Measurements from ENCODE around the gene TIGD1.

The TIGD1 gene

DNA sequence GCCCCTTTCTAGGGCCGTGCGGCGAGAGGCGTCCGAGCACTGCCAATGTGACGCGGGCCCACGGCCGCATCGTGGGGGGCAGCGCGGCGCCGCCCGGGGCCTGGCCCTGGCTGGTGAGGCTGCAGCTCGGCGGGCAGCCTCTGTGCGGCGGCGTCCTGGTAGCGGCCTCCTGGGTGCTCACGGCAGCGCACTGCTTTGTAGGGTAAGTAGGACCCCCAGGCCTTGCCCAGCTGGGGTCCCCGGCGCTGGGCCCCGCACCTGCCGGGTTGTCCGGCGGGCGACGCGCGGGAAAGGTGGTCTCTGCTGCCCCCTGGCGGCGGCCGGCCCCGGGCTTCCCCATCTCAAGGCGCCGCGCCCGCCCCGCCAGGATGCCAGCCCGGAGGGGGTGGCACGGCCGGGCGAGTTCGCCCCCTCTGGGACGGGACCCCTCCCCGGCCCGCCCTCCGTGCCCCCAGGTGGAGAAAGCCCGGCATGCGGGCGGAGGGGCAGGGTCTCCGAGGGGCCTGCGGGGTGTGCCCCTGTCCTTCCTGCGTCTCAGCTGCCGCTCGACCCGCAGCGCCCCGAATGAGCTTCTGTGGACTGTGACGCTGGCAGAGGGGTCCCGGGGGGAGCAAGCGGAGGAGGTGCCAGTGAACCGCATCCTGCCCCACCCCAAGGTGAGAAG is 28.3 kb downstream of the TIGD1 start:
- peak; percentile 15 to 26 for DNase-seq

- DNase-seq = no peak
Measured at GRCh38 chr2:232521098-232521497, 29.3 kb downstream of the TIGD1 start.

DNA sequence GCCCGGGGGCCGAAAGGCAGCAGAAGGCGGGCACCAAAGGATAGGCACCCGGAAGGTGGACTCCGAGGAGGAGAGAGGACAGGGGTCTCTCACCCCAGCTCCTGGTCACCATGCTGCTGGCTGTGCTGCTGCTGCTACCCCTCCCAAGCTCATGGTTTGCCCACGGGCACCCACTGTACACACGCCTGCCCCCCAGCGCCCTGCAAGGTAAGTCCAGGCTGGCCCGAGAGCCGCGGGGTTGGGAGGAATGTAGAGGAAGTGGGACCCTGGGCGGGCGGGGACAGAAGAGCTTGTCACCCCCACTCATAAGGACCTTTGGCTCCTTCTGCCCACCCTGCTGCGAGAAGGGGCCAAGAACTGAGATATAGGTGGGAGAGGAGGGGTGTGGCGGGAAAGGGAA is 29.9 kb downstream of the TIGD1 start:
- DNase-seq = no peak

GRCh38 chr2:232519581-232520438 is 30.5 kb downstream of the TIGD1 start, which contains the start of gene PRSS56:
Gene PRSS56 (plus strand): TSS chr2:232520388. CDS start chr2:232520599, 211 bp downstream.
- DNase-seq = no peak

- no peak for DNase-seq
Measured at GRCh38 chr2:232518844-232519243, 31.5 kb downstream of the TIGD1 start.

- DNase-seq = no peak
Measured at GRCh38 chr2:232516551-232516950, 33.8 kb downstream of the TIGD1 start.

DNA sequence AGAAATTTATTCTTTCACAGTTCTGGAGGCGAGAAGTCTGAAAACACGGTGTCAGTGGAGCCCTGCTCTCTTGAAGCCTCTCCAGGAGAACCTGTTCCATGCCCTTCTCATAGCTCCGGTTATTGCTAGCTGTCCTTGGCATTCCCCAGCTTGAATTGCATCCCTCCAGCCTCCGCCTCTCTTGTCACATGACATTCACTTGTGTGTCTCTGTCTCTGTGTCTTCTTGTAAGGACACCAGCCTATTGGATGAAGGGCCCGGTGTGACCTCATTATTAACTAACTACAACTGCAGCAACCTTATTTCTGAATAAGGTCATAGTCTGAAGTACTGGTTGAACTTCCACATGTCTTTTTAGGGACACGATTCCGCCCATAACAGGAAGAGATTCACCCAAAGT is 34.7 kb downstream of the TIGD1 start:
- DNase-seq = no peak

GRCh38 chr2:232513353-232513752 is 37.0 kb downstream of the TIGD1 start:
- no peak for DNase-seq

- DNase-seq = peak in 1 of 2 experiments; percentile 16
Measured at GRCh38 chr2:232512602-232513001, 37.8 kb downstream of the TIGD1 start.

- peak in 1 of 2 experiments; percentile 18 for DNase-seq
Measured at GRCh38 chr2:232511336-232511890, 38.9 kb downstream of the TIGD1 start.

GRCh38 chr2:232508251-232508650 is 42.1 kb downstream of the TIGD1 start:
- no peak for DNase-seq

GRCh38 chr2:232506709-232507108 is 43.6 kb downstream of the TIGD1 start:
- DNase-seq = no peak

DNA sequence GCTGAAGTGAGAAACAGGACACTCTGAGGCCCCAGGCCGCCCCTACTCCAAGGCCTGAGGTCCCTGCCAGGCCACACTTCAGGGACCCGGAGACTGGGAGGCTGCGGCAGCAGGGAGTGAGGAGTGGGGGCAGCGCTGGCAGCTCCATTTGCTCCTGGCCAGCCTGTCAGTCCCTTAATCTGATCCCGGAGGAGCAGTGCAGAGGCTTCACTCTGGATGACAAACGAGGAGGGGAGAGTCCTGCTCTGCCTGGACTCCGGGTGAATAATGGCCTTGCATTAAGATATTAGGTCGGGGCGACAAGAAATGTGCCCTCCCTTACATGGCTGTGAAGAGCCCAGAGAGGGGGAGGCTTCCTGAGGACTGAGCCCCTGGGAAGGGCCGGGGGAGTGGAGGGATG is 44.5 kb downstream of the TIGD1 start:
- DNase-seq = no peak

DNA sequence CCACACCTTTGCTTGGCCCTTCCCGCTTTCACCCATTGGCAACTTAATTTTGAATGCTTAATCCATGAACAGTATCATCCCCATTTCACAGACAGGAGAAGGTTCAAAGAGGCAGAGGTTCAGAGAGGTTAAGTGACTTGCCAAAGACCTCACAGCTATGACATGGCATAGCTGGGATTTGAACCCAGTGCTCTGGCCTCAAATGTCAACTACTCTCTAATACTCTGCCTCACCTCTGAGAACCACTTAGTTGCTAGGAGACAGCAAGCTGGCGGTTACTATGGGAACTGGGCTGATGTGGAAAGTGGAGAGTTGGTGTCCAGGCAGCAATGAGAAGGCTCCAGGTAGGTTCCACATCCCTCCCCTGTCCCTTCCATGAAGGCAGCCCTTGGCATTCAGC is 45.9 kb downstream of the TIGD1 start:
- no peak for DNase-seq

DNA sequence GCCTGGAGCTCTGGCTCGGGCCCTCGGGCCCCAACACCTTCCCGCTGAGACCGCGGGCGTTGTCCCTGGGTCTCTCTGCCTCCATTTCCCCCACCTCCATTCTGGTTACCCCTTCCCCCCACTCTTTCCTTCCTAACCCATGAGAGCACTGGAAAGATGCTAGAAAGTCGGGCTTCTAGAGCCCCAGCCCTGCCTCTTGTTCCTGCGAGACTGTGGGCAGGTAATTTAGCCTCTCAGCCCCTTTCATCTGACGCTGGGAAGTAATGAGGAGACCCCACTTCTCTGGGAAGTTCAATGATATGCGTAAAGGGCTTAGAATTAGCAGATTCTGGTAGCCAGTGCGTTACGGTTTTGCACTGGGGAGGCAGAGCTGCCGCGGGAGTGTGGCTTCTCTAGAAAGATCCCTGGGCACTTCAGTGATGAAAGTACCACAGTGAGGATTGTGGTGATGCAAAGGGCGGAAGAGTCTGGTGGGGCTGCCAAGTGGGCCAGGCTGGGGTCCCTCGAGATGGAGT is 46.5 kb downstream of the TIGD1 start:
- DNase-seq = no peak

DNA sequence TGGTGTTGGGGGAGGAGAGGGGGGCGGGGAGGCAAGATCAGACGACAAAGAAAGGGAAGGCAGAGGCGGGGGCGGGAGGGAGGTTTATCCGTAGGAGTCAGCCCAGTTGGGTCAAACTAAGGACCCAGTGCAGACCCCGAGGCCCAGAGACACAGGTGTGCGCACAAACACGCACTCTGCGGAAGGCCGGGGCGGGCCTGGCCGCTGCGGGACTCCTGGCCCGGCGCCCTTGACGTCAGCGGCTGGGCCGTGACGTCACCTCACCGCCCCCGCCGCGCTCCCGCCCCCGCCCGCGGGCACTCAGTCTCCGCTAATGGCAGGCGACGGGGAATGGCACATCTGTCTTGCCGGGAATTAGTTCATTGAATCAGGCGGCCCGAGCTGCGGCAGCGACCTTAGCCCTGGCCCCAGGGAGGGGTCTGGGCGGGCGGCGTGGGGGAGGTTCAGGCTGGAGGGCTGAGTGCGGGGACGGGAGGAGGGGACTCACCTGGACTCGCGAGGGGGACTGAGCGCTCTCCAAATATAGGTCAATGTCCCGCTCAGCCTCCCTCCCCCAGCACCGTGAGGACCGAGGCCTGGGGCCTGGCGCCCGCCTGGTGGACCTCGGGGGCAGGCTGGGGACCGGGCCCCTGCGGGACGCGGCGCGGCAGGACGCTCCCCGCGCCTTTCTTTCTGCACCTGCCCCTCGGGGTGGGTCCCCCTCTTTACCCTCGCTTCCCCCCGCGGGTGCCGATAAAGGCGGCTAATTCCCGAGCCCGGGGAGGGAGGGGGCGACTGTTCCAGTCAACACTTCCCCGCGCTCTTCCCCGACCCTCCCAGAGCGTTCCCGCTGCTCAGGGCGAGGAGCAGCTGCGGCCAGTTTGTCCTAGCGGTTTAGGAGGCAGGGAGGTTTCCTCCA is 47.2 kb downstream of the TIGD1 start:
- peak in 1 of 2 experiments; percentile 53 for DNase-seq

GRCh38 chr2:232502511-232502910 is 47.8 kb downstream of the TIGD1 start:
- no peak for DNase-seq

DNA sequence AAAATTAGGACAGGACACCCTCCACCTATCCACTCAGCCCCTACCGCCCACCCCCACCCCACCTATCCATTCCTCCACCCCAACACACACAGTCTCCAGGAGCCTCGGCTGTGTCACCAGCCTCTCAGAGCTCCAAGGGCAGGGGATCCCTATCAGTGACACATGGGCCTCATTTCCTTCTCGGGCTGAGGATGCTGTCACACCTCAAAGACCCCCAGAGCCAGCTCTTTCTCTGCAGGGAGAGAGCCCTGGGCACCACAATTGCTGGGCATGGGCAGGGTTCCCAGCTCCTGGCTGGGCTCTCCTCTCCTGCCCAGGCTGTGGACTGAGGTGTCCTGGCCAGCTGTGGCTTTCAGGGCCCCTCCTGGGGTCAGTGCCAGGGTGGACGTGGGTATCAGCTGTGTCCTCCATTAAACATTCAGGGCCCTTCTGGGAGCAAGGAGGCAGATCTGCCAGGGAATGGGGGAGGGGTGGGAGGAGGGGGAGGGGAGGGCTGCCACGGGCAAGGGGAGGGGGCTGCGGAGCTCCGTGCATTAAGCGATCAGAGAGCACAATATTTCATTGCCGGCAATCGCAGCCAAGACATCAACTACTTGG is 48.5 kb downstream of the TIGD1 start:
- DNase-seq = no peak

DNA sequence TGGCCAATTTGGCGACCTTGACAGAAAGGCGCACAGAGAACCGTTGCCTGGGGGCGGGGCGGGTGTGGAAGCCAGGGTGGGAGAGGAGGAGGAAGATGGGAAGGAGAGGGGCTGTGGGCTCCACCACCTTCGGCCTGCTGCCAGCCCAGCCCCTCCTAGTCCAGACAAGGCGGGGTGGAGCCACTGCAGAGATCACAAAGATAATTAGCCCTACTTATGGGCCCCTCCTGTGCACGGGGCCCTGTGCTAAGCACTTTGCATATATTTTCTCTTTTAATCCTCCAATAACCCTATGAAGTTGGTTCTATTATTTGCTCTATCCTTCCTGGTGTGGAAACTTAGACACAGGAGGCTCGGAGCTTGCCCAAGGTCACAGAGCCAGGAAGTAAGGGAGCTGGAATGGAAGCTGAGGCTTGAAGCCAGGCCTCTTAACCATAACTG is 49.0 kb downstream of the TIGD1 start:
- DNase-seq = no peak

DNA sequence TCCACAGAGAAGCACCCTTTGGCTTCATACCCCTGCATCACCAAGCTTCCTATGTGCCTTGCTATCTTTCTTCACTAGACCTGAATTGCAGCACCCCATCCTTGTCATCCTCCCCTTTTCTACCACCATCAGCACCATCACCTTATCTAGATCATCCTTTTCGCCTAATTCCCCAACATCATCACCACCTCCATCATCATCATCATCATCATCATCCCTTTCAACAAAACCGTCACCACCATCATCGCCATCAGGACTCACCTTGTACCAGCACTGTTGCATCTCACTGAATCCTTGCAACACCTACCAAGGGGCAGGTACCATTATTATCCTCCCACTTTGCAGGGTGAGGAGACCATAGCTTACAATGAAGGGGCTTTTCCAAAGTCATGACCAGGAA is 51.9 kb downstream of the TIGD1 start:
- no peak for DNase-seq
